CD8-positive, alpha-beta memory T cell (primary cell): Measurements from ENCODE around the gene DPYSL5. TPM values are rescaled to one million over a fixed set of nuclear protein-coding genes. Genes with fewer than 3 reads are reported as not detected.
A peak's percentile ranks its signal among the peaks of the same experiment; 100 is the strongest.

ENCODE experiments used
- CTCF ChIA-PET: fragments of 350-600 bp; sonication (Branson Sonifier 250); formaldehyde crosslinking; loops from one replicate; lab custom pipeline; 2021; ENCODE audit warnings: antibody characterized with exemption; lab: Charles Lee
- POLR2A ChIA-PET: fragments of 350-600 bp; sonication (Branson Sonifier 250); formaldehyde crosslinking; loops from one replicate; lab custom pipeline; 2021; ENCODE audit warnings: antibody characterized with exemption; lab: Charles Lee
- DNase-seq, 5 donors: peaks; one replicate each; pipeline versions ENCODE4 v3.0.0 to v3.0.0-alpha.2; 2020 to 2022; ENCODE audit warnings: mixed read lengths in 1 of 5
- H3K27ac ChIP-seq: one replicate; pipeline ENCODE4 v1.7.0; 2013; ENCODE audit warnings: low read depth, mild to moderate bottlenecking, low read length, moderate library complexity
- H3K27me3 ChIP-seq: 2 replicates; pipeline ENCODE4 v1.7.0; 2013; ENCODE audit warnings: low read length, mild to moderate bottlenecking; ENCODE audit not compliant: insufficient read depth, poor library complexity, severe bottlenecking
- H3K36me3 ChIP-seq: 2 replicates; pipeline ENCODE4 v1.7.0; 2013; ENCODE audit warnings: mild to moderate bottlenecking, low read length, moderate library complexity; ENCODE audit not compliant: insufficient read depth
- H3K4me1 ChIP-seq: 2 replicates; pipeline ENCODE4 v1.7.0; 2013; ENCODE audit warnings: mild to moderate bottlenecking, low read length, moderate library complexity; ENCODE audit not compliant: insufficient read depth
- H3K4me3 ChIP-seq: 2 replicates; pipeline ENCODE4 v1.7.0; 2013; ENCODE audit warnings: mild to moderate bottlenecking, low read length
- H3K9me3 ChIP-seq: 2 replicates; pipeline ENCODE4 v1.7.0; 2013; ENCODE audit warnings: mild to moderate bottlenecking, low read length
- H3K27ac Mint-ChIP-seq, 8 donors: one replicate each; pipeline ENCODE4 v1.8.0; 2020 to 2021; ENCODE audit warnings: mixed read lengths in 8 of 8, mild to moderate bottlenecking in 6 of 8, inconsistent platforms in 3 of 8, moderate library complexity in 3 of 8
- H3K27me3 Mint-ChIP-seq, 2 donors: one replicate each; pipeline ENCODE4 v1.8.0; 2020 to 2021; ENCODE audit warnings: mixed read lengths in 2 of 2, mild to moderate bottlenecking in 1 of 2, moderate library complexity in 1 of 2
- H3K36me3 Mint-ChIP-seq, 3 donors: one replicate each; pipeline ENCODE4 v1.8.0; 2020 to 2021; ENCODE audit warnings: mixed read lengths in 3 of 3, inconsistent platforms in 1 of 3, mild to moderate bottlenecking in 1 of 3
- H3K4me1 Mint-ChIP-seq, 3 donors: one replicate each; pipeline ENCODE4 v1.8.0; 2020 to 2021; ENCODE audit warnings: mixed read lengths in 3 of 3, inconsistent platforms in 1 of 3, mild to moderate bottlenecking in 1 of 3
- H3K4me3 Mint-ChIP-seq, 7 donors: one replicate each; pipeline ENCODE4 v1.8.0; 2020 to 2021; ENCODE audit warnings: mixed read lengths in 7 of 7, mild to moderate bottlenecking in 6 of 7, moderate library complexity in 4 of 7, inconsistent platforms in 2 of 7
- H3K9me3 Mint-ChIP-seq, 5 donors: one replicate each; pipeline ENCODE4 v1.8.0; 2020 to 2022; ENCODE audit warnings: mixed read lengths in 5 of 5, mild to moderate bottlenecking in 3 of 5, moderate library complexity in 2 of 5, inconsistent platforms in 1 of 5
- polyA plus RNA-seq: library from polyadenylated mRNA; unstranded; fragments of 300-500 nt; fragmentation: Illumina TruSeq; gene quantifications from one replicate; pipeline ENCODE4 v1.2.3, GENCODE V29; 2021
- total RNA-seq, 2 experiments: library from RNA; stranded (reverse); gene quantifications; one replicate each; pipeline ENCODE4 v1.2.3, GENCODE V29; 2021

DPYSL5 gene
- total and polyA plus RNA-seq, 3 experiments from 2014 or later: not detected

GRCh38 chr2:26936855-26937254, 88.9 kb downstream of the DPYSL5 start:
- Mint-ChIP-seq H3K4me3 (no peak overlapping the region), H3K27ac (no peak overlapping the region)

GRCh38 chr2:26938399-26939118, 90.6 kb downstream of the DPYSL5 start:
- H3K9me3 ChIP-seq: no peaks in the 10 kb centered on the region
- no peak overlapping the region for H3K4me3 Mint-ChIP-seq
- H3K27me3 Mint-ChIP-seq: peaks cover 8 to 10% of the 10 kb centered on the region in 2 donors
- peaks cover 0 to 4% (median 3%) of the 10 kb centered on the region in 3 donors for H3K4me1 Mint-ChIP-seq
- H3K36me3 Mint-ChIP-seq: no peaks in the 10 kb centered on the region
- H3K36me3 ChIP-seq: no peaks in the 10 kb centered on the region
- POLR2A ChIA-PET: no interaction called here
- no peaks in the 10 kb centered on the region for H3K27me3 ChIP-seq
- CTCF ChIA-PET: interaction anchor here (2.3 to 6.6 kb wide), 2 partner anchors 92 kb away, joined by 9 to 35 read pairs; partner anchors contain the start of gene DPYSL5
- no peaks in the 10 kb centered on the region for H3K4me1 ChIP-seq
- no peaks in the 10 kb centered on the region for H3K9me3 Mint-ChIP-seq
- no peak overlapping the region for H3K27ac Mint-ChIP-seq
- no peak overlapping the region for H3K27ac ChIP-seq
- no peak overlapping the region for H3K4me3 ChIP-seq
- DNase-seq: no peak

More at GRCh38 chr2:26936855-26937254, 88.9 kb downstream of the DPYSL5 start:
- POLR2A ChIA-PET: no interaction called here
- no peaks in the 10 kb centered on the region for H3K36me3 Mint-ChIP-seq
- Histone ChIP-seq H3K4me3 (no peak overlapping the region), H3K27me3 (no peaks in the 10 kb centered on the region), H3K27ac (no peak overlapping the region), H3K36me3 (no peaks in the 10 kb centered on the region), H3K4me1 (no peaks in the 10 kb centered on the region), H3K9me3 (no peaks in the 10 kb centered on the region)
- H3K27me3 Mint-ChIP-seq: peaks cover 4% of the 10 kb centered on the region in 2 donors
- no peak for DNase-seq
- no peaks in the 10 kb centered on the region for H3K9me3 Mint-ChIP-seq
- CTCF ChIA-PET: interaction anchor here (2.3 kb wide), 1 partner anchor 91 kb away, joined by 9 read pairs; no protein-coding TSS in a partner anchor
- H3K4me1 Mint-ChIP-seq: no peaks in the 10 kb centered on the region

- CTCF ChIA-PET: interaction anchor here (0.9 to 6.6 kb wide), 2 partner anchors 21 to 93 kb away, joined by 3 to 35 read pairs; partner anchors contain the start of gene DPYSL5
- peaks cover 0 to 4% (median 3%) of the 10 kb centered on the region in 3 donors for H3K4me1 Mint-ChIP-seq
- Histone ChIP-seq H3K9me3 (no peaks in the 10 kb centered on the region), H3K27ac (no peak overlapping the region), H3K36me3 (no peaks in the 10 kb centered on the region), H3K27me3 (no peaks in the 10 kb centered on the region), H3K4me1 (no peaks in the 10 kb centered on the region), H3K4me3 (no peak overlapping the region)
- no peak overlapping the region for H3K4me3 Mint-ChIP-seq
- DNase-seq: no peak
- no peaks in the 10 kb centered on the region for H3K9me3 Mint-ChIP-seq
- peaks cover 9 to 13% of the 10 kb centered on the region in 2 donors for H3K27me3 Mint-ChIP-seq
- H3K27ac Mint-ChIP-seq: no peak overlapping the region
- H3K36me3 Mint-ChIP-seq: no peaks in the 10 kb centered on the region
- POLR2A ChIA-PET: no interaction called here
Measured at GRCh38 chr2:26940001-26940400, 92.1 kb downstream of the DPYSL5 start.

GRCh38 chr2:26941486-26941885, 93.6 kb downstream of the DPYSL5 start:
- H3K9me3 ChIP-seq: no peaks in the 10 kb centered on the region
- Mint-ChIP-seq H3K9me3 (no peaks in the 10 kb centered on the region), H3K27ac (no peak overlapping the region), H3K4me3 (no peak overlapping the region), H3K4me1 (peaks cover 0 to 4% (median 3%) of the 10 kb centered on the region in 3 donors), H3K27me3 (peaks cover 12 to 20% of the 10 kb centered on the region in 2 donors), H3K36me3 (no peaks in the 10 kb centered on the region)
- no peaks in the 10 kb centered on the region for H3K27me3 ChIP-seq
- no peak overlapping the region for H3K4me3 ChIP-seq
- CTCF ChIA-PET: interaction anchor here (6.6 kb wide), 1 partner anchor 95 kb away, joined by 35 read pairs; the partner anchor contains the start of gene DPYSL5
- POLR2A ChIA-PET: no interaction called here
- H3K27ac ChIP-seq: no peak overlapping the region
- H3K36me3 ChIP-seq: no peaks in the 10 kb centered on the region
- DNase-seq: no peak
- no peaks in the 10 kb centered on the region for H3K4me1 ChIP-seq

- no peaks in the 10 kb centered on the region for H3K36me3 ChIP-seq
- Mint-ChIP-seq H3K4me3 (no peak overlapping the region), H3K36me3 (no peaks in the 10 kb centered on the region), H3K27me3 (peaks cover 14 to 21% of the 10 kb centered on the region in 2 donors), H3K9me3 (no peaks in the 10 kb centered on the region), H3K27ac (peak overlapping the region in 1 of 8 donors; percentile 61), H3K4me1 (peaks cover 0 to 4% (median 3%) of the 10 kb centered on the region in 3 donors)
- H3K9me3 ChIP-seq: no peaks in the 10 kb centered on the region
- H3K27ac ChIP-seq: no peak overlapping the region
- H3K4me3 ChIP-seq: no peak overlapping the region
- peak; percentile 30 to 62 (median 38) for DNase-seq
- POLR2A ChIA-PET: no interaction called here
- no peaks in the 10 kb centered on the region for H3K4me1 ChIP-seq
- no peaks in the 10 kb centered on the region for H3K27me3 ChIP-seq
- CTCF ChIA-PET: interaction anchor here (0.9 to 6.6 kb wide), 6 partner anchors 10 to 96 kb away, joined by 3 to 35 read pairs (median 4); partner anchors contain the start of gene DPYSL5
Measured at GRCh38 chr2:26942543-26943295, 94.8 kb downstream of the DPYSL5 start.

GRCh38 chr2:26945991-26946750, 98.2 kb downstream of the DPYSL5 start:
- ChIA-PET CTCF (no interaction called here), POLR2A (no interaction called here)
- Mint-ChIP-seq H3K9me3 (no peaks in the 10 kb centered on the region), H3K36me3 (no peaks in the 10 kb centered on the region), H3K4me1 (peaks cover 0 to 4% (median 3%) of the 10 kb centered on the region in 3 donors), H3K4me3 (no peak overlapping the region), H3K27me3 (peaks cover 16 to 39% of the 10 kb centered on the region in 2 donors), H3K27ac (no peak overlapping the region)
- Histone ChIP-seq H3K4me1 (no peaks in the 10 kb centered on the region), H3K4me3 (no peak overlapping the region), H3K27me3 (no peaks in the 10 kb centered on the region), H3K36me3 (no peaks in the 10 kb centered on the region), H3K9me3 (no peaks in the 10 kb centered on the region), H3K27ac (no peak overlapping the region)
- no peak for DNase-seq

- CTCF ChIA-PET: interaction anchor here (1.1 kb wide), 1 partner anchor 101 kb away, joined by 3 read pairs; no protein-coding TSS in a partner anchor
Measured at GRCh38 chr2:26946841-26947784, 99.2 kb downstream of the DPYSL5 start.

More at GRCh38 chr2:26946841-26947784, 99.2 kb downstream of the DPYSL5 start:
- Mint-ChIP-seq H3K27ac (no peak overlapping the region), H3K4me3 (no peak overlapping the region), H3K27me3 (peaks cover 16 to 45% of the 10 kb centered on the region in 2 donors), H3K4me1 (peaks cover 0 to 4% (median 3%) of the 10 kb centered on the region in 3 donors), H3K9me3 (no peaks in the 10 kb centered on the region), H3K36me3 (no peaks in the 10 kb centered on the region)
- Histone ChIP-seq H3K4me1 (no peaks in the 10 kb centered on the region), H3K27me3 (no peaks in the 10 kb centered on the region), H3K36me3 (no peaks in the 10 kb centered on the region), H3K27ac (no peak overlapping the region), H3K9me3 (no peaks in the 10 kb centered on the region), H3K4me3 (no peak overlapping the region)
- DNase-seq: no peak
- POLR2A ChIA-PET: no interaction called here
